Islet precursor cell (in vitro differentiated cells): Measurements from ENCODE around the gene ZNF417.

Experiments used
- DNase-seq: peaks from one replicate; pipeline ENCODE4 v3.0.0-alpha.2; 2018

Gene ZNF417

GRCh38 chr19:57916168-57916995 lies at the start of gene ZNF417:
TSS of gene ZNF417 (minus strand) at chr19:57916592. CDS start at chr19:57916411, 181 bp downstream.
- DNase-seq: peak; percentile 98

- DNase-seq: no peak
Measured at GRCh38 chr19:57964761-57965160, 48.4 kb upstream of the ZNF417 start.

- DNase-seq: no peak
Measured at GRCh38 chr19:57961785-57962184, 45.4 kb upstream of the ZNF417 start.

DNA sequence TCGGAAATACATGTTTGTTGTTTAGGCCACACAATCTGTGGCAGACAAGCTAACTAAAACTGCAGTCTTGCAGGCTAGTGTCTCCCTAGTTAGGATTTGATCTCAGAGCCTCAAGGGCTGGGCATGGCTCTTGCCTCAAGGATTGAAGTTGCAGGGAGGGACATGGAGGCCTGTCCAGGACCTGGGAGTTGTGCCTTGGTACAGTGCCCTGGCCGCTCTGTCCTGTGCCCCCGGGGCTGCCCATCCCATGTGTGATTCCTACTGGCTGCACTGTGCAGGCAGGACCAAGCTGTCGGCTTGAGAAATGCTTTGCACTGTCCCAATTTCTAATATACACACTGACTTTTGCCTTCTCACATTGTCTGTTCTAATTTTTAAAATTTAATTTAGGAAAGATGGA lies 38.6 kb upstream of the ZNF417 start:
- DNase-seq: no peak

GRCh38 chr19:57949702-57950101 lies 33.3 kb upstream of the ZNF417 start:
- DNase-seq: no peak

GRCh38 chr19:57949296-57949695 lies 32.9 kb upstream of the ZNF417 start:
- no peak for DNase-seq

- DNase-seq: peak; percentile 98
Measured at GRCh38 chr19:57947419-57948134, 31.2 kb upstream of the ZNF417 start, which contains the start of gene ZNF256. TSS of gene ZNF256 (minus strand) at chr19:57947706. CDS start at chr19:57947474, 232 bp downstream.

GRCh38 chr19:57947088-57947418 lies 30.7 kb upstream of the ZNF417 start:
- no peak for DNase-seq

- DNase-seq: no peak
Measured at GRCh38 chr19:57946316-57946715, 29.9 kb upstream of the ZNF417 start.

DNA sequence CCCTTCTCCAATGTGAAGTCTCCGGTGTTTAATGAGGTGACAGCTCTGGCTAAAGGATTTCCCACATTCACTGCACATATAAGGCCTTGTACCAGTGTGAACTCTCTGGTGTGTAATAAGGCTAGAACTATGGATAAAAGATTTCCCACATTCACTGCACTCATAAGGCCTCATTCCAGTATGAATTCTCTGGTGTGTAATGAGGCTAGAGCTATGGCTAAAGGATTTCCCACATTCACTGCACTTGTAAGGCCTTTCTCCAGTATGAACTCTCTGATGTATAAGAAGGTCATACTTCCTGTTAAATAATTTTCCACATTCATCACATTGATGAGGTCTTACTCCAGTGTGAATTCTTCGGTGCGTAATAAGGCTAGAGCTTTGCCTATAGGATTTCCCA lies 25.2 kb upstream of the ZNF417 start:
- DNase-seq: no peak

GRCh38 chr19:57935731-57936130 lies 19.3 kb upstream of the ZNF417 start:
- no peak for DNase-seq

DNA sequence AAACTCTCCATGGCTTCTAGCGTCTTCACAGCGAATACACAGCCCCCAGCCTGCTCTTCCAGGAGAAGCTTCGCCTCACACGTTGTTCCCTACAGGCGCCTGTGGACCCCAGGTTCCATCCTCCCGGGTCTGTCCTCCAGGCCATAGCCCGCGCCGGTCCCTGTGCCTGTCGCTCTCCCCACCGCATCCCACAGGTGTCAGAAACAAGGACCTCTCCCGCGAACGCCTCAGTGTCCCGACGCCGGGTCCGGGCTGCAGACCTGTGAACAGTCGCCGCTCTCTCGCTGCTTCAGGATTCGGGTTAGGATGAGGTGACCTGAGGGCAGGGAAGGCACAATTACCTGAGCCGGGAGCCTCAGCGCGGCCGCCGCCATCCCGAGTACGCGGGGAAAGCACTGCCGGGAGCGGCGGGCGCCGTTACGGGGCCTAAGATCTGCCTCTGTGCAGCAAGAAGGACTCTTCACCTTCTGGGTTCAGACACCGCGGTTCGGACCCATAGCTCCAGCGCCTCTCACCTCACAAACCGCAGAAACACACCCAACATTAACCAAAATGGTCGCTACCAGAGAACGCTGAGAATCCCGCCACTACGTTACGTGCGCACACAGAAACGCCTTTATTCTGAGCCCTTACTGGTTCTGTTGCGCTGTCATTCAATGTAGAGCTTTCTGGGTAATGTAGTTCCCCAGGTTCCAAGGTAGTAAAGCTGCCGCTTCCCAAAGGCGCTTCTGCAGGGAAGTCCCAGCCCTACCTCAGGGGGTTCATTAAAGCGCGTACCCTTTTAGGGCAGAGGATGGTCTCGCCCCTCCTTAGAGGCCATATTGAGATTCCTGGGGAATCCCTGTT lies 18.7 kb upstream of the ZNF417 start, which contains the start of gene ZNF418:
Gene ZNF418, minus strand, starts transcription at position 583 of the 846 bp plus-strand sequence. CDS start 1,580 bp downstream, outside the sequence.
- DNase-seq: peak; percentile 90

DNA sequence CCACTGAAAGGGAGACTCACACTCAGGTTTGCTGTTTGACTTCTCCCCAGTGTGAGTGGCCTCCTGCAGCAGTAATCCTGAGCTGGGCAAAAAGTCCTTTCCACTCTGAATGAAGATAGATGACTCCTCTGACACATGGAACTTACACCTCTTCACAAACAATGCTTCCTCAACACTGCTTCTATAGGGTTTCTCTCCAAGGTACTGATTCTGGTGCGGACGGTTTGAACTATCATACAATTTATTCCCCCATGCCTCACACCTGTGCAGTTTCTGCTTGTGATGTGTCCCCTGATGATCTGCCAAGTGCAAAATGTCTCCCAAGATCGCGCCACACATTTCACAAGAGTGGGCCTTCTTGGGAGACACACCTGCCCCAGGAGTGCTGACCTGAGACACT lies 11.2 kb upstream of the ZNF417 start:
- no peak for DNase-seq

GRCh38 chr19:57914531-57914930 lies 1.9 kb downstream of the ZNF417 start:
- no peak for DNase-seq

GRCh38 chr19:57907394-57907793 lies 9.0 kb downstream of the ZNF417 start:
- DNase-seq: no peak

GRCh38 chr19:57905258-57905657 lies 11.1 kb downstream of the ZNF417 start:
- no peak for DNase-seq

DNA sequence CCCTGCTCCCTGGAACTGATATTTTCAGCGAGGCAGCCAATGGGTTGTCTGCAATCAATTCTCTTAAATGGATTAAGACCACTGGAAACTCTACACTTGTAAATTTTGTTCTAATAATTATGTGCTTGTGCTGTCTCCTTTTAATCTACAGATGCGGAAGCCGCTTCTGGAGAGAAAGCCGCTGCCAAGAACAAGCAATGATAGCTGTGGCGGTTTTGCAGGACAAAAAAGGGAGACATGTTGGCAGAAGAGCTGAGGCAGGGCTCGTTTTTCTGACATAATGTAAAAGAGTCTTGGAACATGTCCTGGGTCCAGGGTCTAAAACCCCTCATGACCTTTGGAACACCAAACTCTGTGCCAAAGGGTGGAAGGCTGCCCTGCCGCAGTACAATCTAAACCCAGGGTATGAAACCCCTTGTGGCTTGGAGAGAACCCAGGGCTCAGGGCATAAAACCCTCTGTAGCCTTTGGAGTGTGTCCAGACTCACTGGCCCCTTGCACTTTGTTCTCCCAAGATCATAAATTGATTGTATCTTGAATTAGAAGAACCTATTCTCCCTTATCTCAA lies 12.7 kb downstream of the ZNF417 start:
- no peak for DNase-seq

DNA sequence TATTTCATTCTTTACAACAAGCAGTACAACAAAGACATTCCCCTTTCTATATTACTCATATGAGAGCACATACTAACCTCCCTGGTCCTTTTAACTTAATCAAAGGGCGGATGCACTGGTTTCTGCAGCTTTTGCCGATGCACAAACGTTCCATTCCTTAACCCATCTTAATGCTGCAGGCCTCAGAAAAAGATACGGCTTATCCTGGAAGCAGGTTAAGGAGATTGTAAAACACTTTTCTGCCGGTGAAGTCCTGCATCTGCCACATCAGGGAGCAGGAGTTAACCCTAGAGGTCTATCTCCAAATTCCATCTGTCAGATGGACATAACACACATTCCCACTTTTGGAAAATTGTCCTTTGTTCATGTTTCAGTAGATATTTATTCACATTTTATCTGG lies 16.1 kb downstream of the ZNF417 start:
- no peak for DNase-seq

GRCh38 chr19:57890706-57891105 lies 25.7 kb downstream of the ZNF417 start:
- peak; percentile 84 for DNase-seq

GRCh38 chr19:57888560-57889231 lies 27.7 kb downstream of the ZNF417 start, which contains the start of gene ZNF814:
TSS of gene ZNF814 (minus strand) at chr19:57889037. CDS start at chr19:57888802, 235 bp downstream.
- peak; percentile 94 for DNase-seq

DNA sequence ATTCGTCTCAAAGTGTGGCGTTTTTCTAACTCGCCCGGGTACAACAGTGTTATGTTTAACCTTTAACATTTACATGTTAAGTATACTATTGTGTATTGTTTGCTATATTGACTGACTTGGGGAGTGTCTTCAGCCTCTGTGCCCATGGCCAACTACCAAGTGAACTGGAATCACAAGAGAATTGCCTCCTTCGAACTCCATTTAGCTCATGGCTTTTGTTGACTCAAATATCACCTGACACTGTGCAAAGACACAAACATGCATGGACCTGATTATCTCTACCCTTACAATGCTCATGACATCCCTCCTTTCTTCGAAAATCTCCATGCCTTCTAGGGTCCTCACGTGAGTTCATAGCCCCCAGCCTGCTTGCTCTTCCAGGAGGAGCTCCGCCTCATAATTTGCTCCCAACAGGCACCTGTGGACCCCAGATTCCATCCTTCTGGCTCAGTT lies 28.3 kb downstream of the ZNF417 start:
- no peak for DNase-seq
